Measurements from ENCODE around the gene CEBPB.
"Not testable (repeated sequence)": the region's sequence is repeated elsewhere in the genome, so short reads cannot be mapped to it uniquely, and the experiment has no call there.

CEBPB gene

GRCh38 chr20:50192364-50193198 lies 2.0 kb downstream of the CEBPB start:
- DNase-seq: peak in 37 of 56 donors; percentile 8 to 69 (median 40)

GRCh38 chr20:50193199-50193835 lies 2.7 kb downstream of the CEBPB start:
- DNase-seq: peak in 14 of 56 donors; percentile 10 to 46 (median 24)

- DNase-seq: peak in 9 of 56 donors; percentile 9 to 46 (median 18)
Observed at GRCh38 chr20:50193836-50194421, 3.3 kb downstream of the CEBPB start.

- DNase-seq: peak in 1 of 56 donors; percentile 25
Observed at GRCh38 chr20:50194422-50194830, 3.8 kb downstream of the CEBPB start.

- no peak for DNase-seq
Observed at GRCh38 chr20:50194831-50195523, 4.3 kb downstream of the CEBPB start.

GRCh38 chr20:50195524-50196120 lies 5.0 kb downstream of the CEBPB start:
- DNase-seq: no peak

- no peak for DNase-seq
Observed at GRCh38 chr20:50196248-50196647, 5.6 kb downstream of the CEBPB start.

- no peak for DNase-seq
Observed at GRCh38 chr20:50196896-50197295, 6.3 kb downstream of the CEBPB start.

GRCh38 chr20:50197463-50198179 lies 7.0 kb downstream of the CEBPB start:
- DNase-seq: peak in 1 of 56 donors; percentile 27

GRCh38 chr20:50198180-50198666 lies 7.6 kb downstream of the CEBPB start:
- DNase-seq: peak in 1 of 56 donors; percentile 27

GRCh38 chr20:50198716-50199115 lies 8.1 kb downstream of the CEBPB start:
- DNase-seq: no peak

- no peak for DNase-seq
Observed at GRCh38 chr20:50199703-50200102, 9.1 kb downstream of the CEBPB start.

- DNase-seq: no peak
Observed at GRCh38 chr20:50200482-50201104, 10.0 kb downstream of the CEBPB start.

- not testable (repeated sequence) for DNase-seq
Observed at GRCh38 chr20:50201710-50202109, 11.1 kb downstream of the CEBPB start.

- DNase-seq: no peak
Observed at GRCh38 chr20:50202677-50203076, 12.0 kb downstream of the CEBPB start.

GRCh38 chr20:50203951-50204937 lies 13.6 kb downstream of the CEBPB start:
- no peak for DNase-seq

- no peak for DNase-seq
Observed at GRCh38 chr20:50207026-50207425, 16.4 kb downstream of the CEBPB start.

GRCh38 chr20:50208085-50208491 lies 17.5 kb downstream of the CEBPB start:
- no peak for DNase-seq

GRCh38 chr20:50208815-50209214 lies 18.2 kb downstream of the CEBPB start:
- DNase-seq: not testable (repeated sequence)

Measured in amygdala (tissue), 56 donors.